IPS DF 19.7 (cell line): ENCODE measurements around the gene SLC13A3.
A peak's percentile ranks its signal among the peaks of the same experiment; 100 is the strongest.

ENCODE experiments used
- DNase-seq: peaks from one replicate; pipeline ENCODE4 v3.0.0-alpha.2; 2013; ENCODE audit warnings: low read depth, low spot score

The SLC13A3 gene, protein sequence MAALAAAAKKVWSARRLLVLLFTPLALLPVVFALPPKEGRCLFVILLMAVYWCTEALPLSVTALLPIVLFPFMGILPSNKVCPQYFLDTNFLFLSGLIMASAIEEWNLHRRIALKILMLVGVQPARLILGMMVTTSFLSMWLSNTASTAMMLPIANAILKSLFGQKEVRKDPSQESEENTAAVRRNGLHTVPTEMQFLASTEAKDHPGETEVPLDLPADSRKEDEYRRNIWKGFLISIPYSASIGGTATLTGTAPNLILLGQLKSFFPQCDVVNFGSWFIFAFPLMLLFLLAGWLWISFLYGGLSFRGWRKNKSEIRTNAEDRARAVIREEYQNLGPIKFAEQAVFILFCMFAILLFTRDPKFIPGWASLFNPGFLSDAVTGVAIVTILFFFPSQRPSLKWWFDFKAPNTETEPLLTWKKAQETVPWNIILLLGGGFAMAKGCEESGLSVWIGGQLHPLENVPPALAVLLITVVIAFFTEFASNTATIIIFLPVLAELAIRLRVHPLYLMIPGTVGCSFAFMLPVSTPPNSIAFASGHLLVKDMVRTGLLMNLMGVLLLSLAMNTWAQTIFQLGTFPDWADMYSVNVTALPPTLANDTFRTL

DNA sequence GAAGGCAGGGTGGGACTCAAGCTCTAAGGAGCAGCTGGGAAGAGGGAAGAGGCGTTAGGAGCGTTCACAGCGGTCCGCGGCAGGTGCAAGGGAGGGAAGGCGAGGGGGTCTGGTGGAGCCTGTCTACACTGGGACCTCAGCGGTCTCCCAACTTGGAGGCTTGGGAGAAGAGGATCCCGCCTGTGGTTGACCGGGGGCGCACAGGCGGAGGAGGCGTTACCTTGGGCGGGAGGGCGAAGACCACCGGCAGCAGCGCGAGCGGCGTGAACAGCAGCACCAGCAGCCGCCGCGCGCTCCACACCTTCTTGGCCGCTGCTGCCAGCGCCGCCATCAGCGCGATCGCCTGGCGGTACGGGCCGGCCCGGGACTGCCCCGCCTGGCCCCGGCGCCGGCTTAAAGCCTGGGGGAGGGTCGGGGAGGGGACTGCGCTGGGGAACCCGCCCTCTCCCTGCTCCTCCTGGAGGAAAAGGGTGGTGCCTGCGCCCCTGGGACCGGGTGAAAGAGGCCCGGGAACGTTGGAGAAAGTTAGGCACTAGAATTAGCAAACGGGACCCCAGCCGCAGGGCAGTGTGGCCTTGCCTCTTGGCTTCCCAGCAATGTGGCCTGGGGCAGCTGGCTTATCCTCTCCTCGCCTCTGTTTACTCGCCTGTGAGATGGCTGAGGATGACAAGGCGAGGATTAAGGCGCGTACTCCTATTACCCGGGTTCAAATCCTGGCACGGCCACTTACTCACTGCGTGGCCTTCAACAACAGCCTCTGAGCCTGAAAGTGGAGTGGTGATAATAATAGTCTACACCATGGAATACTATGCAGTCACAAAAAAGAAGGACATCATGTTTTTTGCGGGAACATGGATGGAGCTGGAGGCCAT is at the start of gene SLC13A3:
Gene SLC13A3, minus strand, starts transcription at position 369 of the 872 bp plus-strand sequence. Its CDS starts 38 bp downstream, at position 331.
- no peak for DNase-seq

DNA sequence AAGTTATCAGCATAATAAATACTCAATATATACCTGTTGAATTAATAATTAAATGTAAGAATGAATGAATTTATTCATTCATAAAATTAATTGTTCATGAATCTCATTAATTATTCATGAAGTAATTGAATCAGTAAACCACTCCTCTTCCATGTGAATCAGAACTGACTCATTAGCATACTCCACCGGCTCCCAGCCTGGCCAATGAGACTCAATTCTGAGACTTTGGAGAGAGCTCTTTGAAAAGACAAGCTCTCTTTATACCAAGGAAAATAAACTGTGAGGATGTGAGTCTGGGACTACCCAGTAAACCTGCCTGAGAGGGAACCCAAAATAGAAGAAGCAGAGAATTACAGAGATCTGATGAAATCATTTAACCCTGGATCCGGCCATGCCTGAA is 49.8 kb upstream of the SLC13A3 start:
- DNase-seq = no peak

DNA sequence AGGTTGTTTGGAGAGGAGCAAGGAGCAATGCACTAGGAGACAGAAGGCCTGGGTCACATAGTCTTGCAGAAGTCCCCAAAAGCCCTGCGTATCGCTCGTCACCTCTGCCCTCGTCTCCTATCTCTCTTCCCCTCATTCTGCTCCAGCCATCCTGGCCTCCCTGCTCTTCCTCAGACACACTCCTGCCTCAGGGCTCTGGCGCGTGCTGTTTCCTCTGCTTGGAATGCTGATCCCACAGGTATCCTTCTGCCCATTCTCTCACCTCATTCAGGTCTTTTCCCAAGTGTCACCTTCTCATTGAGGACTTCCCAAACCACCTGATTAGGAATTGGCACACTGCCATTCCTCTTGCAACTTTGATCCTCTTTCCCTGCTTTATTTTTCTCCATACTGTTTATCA is 49.2 kb upstream of the SLC13A3 start:
- no peak for DNase-seq

DNA sequence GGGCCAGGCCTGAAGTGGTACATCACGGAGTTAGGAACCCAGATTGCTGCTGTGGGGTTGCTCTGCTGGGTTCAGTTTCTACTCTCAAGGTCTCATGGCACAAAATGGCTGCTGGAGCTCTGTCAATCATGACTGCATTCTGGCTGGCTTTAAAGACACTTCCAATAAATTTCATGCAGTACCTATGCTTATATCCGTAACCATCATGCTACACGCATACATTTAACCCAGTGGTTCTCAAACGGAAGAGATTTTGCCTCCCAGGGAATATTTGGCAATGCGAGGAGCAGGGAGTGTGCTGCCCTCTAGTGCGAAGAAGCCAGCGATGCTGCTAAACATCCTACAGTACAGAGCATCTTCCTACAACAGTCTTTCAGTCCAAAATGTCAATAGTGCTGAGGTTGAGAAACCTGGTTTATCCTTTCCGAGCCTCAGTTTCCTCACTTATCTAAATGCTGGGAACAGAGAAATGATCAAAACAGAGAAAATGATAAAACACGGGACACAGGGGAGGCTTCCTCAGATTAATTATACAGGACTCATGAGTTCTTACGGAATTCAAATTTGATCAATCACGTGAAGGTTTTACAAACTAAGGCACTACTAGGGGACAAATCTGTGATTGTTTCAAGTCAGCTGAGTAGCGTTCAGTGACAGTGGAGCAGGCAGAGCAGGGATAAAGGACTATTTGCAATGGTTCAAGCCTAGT is 48.5 kb upstream of the SLC13A3 start:
- DNase-seq = no peak

DNA sequence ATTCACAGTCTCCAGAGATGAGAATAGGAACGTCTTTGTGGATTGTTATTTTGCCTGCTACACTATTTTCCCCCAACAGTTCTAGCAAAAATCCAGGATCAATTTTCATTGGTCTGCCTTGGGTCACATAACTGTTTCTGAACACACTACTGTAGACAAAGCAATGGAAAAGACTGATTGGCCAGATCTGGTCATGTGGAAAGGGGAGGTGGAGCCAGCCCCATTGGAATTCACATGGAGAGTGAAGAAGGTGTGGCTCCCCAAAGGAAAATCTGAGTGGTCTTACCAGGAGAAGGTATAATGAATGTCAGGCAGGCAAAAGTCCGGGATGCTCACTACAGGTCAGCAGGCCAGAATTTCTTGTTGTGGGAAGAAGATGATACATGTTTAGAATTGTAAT is 47.5 kb upstream of the SLC13A3 start:
- DNase-seq = no peak

DNA sequence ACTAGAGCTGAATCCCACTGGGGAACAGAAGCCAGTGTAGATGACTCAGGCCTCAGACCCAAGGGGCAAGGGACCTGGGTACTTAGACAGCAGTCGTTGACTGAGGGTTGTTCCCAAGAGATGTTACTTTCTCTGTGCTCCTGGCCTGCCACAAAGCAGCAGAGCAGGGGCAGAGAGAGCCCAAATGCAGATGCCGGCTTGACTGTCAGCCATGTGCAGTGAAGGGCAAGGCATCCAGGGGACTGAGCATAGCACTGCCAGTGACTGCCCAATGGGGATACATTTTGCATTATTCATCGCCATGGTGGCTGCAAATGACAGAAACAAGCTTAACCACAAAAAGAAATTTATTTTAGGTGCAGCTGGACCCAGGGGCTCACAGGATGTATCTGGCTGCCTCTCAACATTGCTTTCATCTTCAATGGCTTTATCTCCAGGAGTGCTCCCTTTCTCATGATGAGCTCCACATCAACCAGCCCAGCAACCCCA is 45.6 kb upstream of the SLC13A3 start:
- DNase-seq = no peak

DNA sequence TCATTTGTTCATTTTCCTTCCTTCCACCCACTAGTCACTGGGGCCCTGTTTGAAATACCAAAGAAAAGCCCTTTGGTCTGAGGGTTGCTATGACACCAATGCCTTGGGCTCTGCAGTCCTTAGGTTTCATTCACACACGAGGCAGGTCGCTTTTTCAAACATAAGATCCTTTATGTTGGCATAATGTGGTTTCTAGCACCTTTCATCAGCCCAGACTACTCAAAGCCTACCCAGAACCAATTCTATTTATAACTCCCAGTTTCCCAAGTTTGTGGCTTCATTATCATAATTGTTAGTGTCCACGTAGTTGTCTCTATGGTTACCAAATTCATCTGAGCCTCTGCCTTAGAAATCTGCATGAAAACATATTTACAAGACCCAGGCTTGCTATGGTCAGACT is 44.6 kb upstream of the SLC13A3 start:
- DNase-seq = no peak

DNA sequence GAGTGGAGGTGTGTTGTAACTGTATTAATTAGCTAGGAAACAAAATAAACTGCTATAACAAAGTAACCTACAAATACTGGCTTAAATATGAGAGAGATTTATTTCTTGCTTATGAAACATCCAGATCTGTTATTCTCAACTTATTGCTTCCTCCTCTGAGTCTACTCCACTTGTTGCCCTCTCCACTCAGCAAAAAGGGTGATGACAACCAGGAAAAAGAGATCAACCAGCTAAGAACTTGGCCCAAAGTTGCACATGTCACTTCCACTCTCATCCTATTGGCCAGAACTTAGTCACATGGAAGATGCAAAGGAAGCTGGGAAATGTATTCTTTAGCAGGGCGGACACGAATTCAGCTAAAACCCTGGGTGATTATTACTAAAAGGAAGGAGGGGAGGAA is 43.2 kb upstream of the SLC13A3 start:
- DNase-seq = no peak

DNA sequence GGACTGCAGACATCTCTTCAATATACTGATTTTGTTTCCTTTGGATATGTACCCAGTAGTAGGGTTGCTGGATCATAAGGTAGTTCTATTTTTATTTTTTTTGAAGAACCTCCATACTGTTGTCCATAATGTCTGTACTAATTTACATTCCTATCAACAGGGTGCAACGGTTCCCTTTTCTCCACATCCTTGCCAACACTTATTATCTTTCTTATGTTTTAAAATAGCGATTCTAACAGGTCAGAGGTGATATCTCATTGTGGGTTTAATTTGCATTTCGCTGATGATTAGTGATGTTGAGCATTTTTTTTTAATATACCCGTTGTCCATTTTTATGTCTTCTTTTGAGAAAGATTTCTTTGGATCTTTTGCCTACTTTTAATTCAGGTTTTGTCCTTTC is 39.9 kb upstream of the SLC13A3 start:
- DNase-seq = no peak

DNA sequence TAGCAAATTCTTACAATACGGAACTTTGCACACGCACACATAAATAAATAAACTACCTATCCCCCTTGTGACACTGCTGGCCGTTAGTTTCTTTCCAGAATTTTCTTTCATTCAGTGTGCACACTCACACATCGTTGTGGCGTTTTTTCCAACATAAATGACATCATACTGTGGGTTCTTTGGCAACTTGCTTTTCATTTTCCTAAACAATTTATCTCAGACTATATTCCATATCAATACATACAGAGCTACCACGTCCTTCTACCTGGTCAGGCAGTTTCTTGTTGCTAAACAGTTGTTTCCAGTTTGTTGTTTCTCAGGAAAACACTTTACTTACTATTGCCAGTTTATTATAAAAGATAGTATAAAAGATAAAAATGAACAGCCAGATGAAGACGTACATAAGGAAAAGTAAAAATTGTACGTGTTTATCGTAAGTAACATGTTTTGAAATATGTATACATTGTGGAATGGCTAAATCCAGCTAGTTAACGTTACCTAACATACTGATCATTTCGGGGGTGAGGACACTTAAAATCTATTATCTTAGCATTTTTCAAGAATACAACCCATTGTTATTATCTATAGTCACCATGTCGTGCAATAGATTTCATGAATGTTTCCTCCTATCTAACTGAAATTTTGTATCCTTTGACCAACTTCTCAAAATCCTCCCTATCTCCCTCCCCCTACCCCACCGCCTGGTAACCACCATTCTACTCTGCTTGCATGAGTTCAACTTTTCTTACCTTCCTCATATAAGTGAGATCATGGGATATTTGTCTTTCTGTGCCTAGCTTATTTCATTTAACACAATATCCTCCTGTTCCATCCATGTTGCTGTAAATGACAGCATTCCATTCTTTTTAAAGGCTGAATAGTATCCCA is 39.2 kb upstream of the SLC13A3 start:
- DNase-seq = no peak

DNA sequence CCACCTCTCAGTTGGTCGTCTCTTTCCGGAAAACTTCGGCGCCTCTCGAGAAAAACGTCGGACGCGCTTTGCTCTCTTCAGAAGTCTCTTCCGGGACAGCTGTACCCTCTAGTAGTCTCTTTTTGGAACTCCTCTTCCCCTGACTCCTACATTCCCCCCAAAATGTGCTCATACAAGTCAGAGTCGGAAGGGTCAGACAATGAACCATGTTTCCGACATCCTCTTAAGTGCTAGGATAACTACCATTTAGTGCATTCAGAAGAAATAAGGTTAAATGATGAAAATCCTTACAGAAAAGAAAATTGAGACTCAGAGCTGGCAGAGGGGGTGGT is 38.5 kb upstream of the SLC13A3 start:
- no peak for DNase-seq

DNA sequence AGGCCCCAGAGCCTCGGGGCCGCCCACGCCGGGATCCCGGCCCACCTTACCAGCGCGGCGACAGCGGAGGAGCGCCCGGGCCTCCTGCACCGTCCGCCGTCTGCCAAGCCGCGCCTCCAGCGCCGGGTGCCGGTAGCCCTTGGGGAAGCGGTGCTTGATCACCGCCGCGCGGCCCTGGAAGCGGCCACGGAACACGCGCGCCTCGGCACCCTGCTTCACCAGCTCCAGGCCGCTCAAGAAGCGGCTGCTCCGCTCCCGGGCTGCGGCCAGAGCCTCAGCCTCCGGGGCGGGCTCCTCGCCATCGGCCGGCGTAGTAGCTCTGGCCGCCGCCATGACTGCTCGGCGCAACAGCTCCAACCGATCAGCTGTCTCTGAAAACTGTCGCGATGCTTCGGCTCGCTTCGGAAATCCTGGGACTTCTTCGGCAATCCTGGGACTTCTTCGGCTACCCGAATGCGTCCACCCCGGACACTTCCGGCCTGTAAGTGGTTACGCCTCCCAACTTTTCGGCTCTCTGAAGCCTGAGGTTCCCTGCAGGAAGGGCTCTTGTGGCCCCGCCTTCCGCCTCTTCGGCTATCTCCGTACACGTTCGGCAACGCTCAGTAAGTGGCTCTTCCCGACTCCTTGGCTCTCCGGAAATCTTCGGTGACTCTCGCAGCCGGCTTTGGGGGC is 38.0 kb upstream of the SLC13A3 start, which contains the start of gene TP53RK:
Gene TP53RK, minus strand, starts transcription at position 363 of the 672 bp plus-strand sequence. Its CDS starts 30 bp downstream, at position 333.
- peak; percentile 98 for DNase-seq

DNA sequence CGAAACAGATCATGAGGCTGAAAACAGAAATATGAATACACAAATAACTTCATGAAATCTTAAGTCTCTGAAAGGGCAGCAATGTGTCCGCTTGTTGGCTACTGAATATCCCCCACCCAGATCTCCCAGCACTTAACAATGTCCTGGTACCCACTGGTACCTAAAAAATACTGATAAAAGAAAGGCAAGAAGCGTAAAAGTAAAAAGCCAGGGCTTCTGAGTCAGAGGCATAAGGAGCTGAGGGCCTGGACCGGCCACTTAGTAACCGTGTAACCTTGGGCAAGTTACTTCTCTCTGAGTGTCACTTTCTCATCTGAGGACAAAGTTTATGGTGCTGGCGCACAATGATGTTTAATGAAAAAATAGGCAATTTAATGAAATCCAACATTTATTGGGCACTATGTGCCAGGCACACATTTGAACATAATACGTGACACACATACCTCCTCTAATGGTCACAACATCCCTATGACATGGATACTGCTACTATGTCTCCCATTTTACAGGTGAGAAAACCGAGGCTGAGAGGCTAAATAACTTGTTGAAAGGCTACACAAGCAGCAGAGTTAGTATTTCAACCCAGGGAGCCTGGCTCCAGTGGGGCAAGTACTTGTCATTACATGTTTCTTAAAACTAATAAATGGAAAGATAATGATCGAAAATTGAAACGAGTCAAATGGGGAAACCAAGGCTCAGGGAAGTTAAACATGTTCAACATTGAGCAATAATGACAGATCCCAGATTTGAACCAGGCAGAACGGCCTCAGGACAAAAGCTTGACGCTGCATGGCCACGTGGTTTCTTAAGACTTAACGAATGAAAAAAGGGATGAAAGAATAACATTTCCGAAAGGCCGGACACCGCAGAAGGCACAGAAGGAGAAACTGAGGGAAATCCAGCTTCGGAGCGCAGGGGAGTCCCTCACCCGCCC is 37.2 kb upstream of the SLC13A3 start:
- DNase-seq = no peak

DNA sequence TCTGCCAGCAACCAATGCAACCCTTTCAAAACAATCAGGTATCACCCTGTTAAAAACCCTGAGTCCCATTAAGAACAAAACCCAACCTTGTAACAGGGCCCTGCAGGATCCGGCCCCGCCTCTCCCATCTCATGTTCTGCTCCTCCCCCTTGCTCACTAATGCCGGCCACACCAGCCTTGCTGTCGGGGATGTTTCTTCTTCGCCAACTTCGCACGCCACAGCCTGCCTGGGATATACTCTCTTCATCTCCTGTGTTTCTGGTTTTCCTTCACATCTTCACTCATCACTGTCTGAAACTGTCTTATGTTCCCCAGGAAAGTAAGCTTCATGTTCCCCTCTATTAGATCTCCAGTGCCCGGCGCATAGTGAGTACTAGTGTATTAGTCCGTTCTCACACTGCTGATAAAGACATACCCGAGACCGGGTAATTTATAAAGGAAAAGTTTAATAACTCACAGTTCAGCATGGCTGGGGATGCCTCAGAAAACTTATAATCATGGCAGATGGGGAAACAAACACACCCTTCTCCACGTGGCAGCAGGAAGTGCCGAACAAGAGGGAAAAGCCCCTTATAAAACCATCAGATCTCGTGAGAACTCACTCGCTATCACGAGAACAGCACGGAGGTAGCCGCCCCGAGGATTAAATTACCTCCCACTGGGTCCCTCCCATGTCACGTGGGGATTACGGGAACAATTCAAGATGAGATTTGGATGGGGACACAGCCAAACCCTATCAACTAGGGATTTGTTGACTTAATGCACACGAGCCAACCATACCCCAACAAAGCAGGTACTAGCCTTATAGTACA is 32.9 kb upstream of the SLC13A3 start:
- DNase-seq = no peak

DNA sequence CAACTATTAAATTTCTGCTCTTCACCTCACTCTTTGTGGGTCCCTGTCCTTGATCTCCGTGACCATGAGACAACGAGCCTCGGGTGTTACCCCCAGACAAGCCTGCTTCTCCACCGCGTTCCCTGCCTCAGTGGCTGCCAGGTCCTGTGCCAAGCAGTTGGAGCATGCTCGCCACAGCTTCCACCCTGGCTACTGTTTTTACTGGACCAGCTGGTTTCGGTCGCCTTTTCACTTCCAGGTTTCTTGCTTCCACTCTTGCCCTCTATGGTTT is 32.3 kb upstream of the SLC13A3 start:
- DNase-seq = no peak

DNA sequence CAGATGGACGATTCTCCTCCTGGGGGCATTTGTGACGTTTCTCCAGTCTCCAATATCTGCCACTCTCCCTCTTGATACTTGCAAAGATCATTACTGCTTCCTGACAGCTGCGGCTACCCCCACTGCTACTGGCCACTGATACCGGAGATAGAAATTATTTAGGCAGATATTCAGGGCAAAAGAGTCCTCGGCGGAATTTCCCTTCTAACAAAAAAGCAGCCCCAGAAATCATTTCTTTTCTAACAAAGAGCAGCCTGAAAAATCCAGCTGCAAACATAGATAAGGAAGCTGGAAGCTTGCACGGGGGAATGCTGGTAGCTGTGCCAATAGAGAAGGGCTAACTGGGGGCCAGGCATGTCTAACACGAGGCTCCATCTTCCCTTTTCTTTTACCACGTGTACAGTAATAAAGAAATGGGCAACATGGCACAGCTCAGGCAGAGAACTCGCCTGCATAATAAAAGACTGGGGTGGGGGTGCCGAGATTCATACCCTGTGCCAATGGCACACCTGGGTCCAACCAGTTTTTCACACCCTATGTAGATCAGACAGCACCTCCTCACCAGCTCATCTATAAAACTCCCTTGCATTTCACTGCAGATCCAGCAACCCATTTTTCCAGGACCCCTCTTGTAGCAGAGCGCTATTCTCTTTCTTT is 31.9 kb upstream of the SLC13A3 start:
- DNase-seq = no peak

DNA sequence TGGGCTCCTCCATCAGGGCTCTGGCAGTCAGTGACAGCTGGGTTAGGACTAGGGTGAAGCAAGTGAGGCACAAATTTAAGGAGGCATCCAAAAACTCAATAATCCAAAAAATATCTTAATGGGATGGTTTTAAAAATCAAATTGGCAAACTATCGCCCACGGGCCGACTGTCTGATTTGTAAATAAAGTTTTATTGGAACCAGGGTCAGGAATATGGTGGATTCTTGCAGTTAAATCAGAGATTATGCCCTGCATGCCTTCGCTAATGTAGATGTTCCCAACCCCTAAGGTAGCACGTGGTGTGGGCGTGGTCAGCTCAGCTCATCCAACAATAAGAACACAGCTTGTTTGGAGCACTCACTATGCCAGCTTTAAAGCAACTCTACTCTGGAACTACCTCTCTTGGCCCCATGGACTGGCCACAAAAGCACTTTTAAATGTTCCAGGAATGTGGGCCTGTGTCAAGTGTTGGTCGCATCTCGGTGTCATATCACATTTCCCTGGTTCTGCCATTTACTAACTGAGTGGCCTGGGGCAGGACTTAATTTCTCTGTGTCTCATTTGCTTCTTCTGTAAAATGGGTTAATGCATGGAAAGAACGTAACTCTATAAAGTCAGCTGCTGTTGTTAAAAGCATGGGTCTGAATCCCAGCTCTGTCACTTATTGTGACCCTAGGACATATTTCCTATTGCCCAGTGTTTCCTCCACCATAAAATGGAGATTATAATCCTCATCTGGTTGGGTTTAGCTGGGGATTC is 31.0 kb upstream of the SLC13A3 start:
- no peak for DNase-seq
